Renal cortical epithelial cell (primary cell): ENCODE data around the gene ZMIZ1. TPM values are rescaled to one million over a fixed set of nuclear protein-coding genes. Genes with fewer than 3 reads are reported as not detected.

ENCODE experiments used
- DNase-seq: peaks from one replicate; pipeline ENCODE4 v3.0.0-alpha.2; 2011; ENCODE audit warnings: low read depth
- total RNA-seq: library from RNA; depleted of rRNA; stranded (reverse); fragments of >200 nt; gene quantifications from 2 replicates; pipeline ENCODE4 v1.2.3, GENCODE V29; 2014

The ZMIZ1 gene
- total RNA-seq, 1 donor from 2014 or later, result 45.0 TPM

DNA sequence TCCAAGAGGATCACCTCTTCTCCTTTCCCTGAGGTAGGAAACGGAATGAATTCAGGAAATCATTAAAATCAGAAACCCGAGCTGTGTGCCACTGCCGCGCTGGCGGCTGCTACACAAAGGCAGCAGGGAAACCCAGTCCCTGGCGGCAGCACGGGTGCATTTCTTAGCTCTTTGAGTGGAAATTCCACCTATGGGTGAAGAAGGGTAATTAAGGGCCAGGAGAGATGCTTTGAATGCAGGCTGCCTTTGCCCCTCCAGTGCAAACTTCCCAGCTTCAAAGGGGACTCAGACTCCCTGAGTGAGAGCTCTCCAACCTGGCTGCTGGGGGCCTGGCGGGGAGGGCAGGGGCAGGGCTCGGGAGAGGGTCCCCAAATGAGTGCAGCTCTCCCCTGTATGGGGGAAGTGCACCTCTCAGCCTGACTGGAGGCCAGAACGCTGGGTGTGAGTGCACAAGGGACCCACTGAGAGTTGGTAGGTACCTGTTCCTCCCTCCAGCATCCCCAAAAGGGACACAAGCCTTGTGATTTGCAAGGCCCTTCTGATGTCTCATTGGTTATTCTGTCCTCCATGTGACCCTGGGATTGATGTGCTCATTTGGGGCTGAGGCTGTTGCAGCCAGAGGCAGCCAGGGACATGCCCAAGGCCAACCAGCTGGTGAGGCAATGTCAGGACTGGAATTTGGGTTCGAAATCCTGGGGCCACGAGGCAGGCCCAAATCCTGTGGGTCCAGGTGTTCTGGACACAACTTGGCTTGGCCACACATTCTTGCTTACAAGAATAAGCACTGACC, 16.3 kb upstream of the ZMIZ1 start:
- DNase-seq, result no peak

DNA sequence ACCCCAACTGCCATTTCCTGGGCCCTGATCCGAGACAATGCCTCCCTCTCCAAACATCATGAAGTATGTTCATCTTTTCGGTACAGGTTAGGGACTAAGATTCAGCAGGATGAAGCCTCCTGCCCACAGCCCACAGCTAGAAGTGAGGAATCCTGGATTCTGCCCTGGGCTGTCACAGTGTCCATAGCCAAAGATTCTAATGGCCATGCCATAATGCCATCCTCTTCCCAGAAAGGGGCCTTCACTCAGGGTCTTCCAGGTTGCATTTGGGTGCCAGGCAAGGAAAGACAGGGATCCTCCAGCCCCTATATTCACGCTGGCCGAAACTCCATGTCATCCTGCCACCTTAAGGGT, 15.7 kb upstream of the ZMIZ1 start:
- no peak for DNase-seq

DNA sequence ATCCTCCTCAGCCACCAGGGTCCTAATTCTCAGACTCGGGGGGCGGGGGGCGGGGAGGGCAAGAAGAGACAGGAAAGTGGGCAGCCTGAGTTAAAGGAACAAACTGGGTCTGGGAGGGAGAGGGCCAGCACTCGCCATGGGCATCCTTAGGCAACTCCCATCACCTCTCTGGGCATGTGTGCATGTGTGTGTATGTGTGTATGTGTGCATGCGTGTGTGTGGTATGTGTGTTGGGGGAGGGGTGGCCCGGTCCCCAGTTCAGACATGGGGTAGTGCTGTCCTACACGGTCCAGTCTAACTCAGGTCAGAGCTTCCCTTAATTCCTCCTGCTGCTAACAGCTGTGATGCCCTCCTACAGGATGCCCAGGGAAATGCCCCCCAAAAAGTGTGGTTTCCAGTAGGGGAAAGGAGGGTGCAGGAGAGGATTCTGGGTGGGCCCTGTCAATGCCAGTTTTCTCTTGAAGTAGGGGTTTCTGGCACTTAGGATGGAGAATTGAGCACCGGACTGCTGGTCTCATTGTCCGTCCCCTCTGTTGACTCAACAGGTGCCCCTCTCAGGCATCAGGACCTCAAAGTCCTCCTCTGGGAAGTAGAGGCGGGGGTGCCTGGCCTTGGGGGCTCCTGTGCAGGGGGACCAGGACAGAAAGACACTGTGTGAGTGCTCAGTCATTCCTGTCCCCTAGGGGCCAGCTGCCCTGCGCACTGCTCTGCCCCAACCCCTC, 15.1 kb upstream of the ZMIZ1 start:
- no peak for DNase-seq

DNA sequence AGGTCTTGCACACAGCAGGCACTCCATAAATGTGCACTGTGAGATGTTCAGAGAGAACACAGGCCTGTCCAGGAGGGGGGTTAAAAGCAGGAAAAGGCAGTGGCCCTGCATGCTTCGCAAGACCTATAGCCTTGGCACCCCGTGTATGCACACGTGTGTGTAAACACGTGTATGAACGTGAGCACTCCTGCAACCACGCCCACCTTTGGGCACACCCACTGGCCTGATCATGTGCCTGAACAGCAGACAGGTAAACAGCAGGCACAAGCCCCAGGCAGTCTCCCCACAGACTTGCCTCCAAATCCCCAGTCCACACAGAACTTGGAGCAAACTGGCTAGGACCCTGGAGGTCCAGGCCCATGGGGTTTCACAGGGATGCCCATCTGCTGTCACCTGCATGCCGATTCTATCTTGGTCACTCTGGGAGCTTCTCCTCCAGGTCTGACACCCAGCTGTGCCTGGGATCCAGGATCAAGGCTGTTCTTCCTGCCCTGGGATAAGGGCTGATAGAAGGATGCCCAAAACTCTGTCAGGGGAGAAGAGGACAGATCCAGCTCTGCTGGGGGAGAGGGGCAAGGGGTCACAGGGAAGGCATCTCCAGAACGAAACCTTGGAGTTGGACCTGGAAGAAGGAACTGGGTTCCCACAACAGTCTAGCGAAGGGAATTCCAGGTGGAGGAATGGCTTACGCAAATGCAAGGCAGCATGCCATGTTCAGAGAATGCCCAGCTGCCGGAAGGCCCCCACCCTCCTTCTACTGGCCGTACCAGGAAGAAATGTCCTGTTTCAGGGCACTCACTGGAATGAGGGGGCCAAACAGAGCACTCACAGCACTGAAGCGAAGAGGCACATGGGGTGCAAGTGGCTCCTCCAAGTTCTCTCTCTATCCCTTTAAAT, 14.3 kb upstream of the ZMIZ1 start:
- no peak for DNase-seq

DNA sequence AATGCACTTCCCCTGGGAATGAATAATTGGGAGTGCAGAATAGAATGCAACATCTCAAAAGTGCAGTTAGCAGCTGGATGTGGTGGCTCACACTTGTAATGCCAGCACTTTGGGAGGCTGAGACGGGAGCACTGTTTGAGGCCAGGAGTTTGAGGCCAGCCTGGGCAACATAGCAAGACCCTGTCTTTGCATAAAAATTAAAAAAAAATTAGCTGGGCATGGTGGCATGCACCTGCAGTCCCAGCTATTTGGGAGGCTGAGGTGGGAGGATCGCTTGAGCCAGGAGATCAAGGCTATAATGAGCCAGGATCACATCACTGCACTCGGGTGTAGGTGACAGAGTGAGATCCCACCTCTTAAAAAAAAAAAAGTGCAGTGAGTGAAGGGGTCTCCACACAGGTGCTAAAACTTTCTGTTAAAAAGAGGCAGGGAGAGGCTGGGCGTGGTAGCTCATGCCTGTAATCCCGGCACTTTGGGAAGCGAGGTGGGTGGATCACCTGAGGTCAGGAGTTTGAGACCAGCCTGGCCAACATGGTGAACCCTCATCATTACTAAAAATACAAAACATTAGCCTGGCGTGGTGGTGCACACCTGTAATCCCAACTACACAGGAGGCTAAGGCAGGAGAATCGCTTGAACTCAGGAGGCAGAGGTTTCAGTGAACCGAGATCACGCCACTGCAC, 13.5 kb upstream of the ZMIZ1 start:
- no peak for DNase-seq

DNA sequence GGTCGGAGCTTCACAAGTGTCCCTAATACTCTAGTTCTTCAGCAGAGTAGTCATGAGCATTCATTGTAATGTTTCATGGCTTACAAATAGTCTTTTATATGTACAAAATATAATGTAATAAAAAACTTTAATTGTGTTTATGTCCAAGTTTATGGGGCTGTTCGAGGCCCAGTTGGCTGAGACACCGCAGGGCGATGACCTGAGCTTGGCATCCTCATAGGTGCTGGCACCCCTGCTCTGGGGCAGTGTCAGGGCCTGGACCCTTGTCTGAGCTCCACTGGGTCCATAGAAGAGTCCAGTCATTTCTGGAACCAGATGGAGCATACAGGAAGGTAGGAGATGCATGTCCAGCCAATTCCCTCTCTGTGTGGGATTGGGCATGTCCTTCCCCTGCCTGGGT, 12.9 kb upstream of the ZMIZ1 start:
- DNase-seq, result no peak

DNA sequence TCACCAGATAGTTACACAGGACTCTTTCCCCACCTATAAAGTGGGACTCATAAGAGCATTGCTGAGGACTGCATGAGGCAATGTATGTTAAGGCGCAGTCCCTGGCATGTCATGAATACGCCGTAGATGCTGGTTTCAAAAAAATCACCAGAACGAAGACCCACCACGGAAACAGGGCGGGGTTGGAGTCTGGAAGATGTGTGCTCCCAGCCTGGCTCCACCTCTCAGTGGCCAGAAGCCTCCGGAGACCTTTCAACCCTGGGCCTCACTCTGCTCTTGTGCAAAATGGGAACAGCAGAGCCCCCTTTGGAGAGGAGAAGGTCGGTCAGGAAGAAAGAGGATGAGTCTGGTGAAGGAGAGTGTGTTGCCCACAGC, 12.4 kb upstream of the ZMIZ1 start:
- DNase-seq, result no peak

DNA sequence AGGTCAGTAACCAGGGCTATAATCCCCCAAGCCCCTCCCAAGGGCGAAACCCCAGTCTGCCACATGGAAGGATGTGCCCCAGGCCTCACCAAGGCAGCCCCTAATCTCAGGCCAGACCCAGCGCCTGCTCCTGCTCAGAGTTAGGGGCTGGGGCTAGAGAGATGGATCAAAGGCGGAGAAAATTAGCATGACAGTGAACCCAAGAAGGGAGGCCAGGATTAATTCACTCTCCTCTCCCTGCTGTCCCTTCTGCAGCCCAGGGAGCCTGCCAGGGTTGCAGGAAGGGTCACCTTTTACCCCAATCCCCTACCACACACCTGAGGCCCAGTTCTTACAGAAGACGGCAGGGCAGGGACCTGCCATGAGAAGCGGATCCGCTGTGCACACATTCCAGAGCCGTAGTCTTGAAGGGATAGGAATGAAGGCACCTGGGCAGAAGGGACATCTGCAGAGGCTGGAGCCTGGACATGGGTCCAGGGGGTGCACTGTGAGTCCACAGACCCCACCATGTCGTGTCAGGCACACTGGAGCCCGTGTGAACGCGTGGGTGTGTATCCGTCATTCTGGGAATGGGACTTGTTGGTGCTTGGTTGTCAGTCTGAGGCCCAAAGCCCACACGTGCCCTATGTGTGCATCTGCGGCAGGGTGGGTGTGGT, 11.9 kb upstream of the ZMIZ1 start:
- no peak for DNase-seq

DNA sequence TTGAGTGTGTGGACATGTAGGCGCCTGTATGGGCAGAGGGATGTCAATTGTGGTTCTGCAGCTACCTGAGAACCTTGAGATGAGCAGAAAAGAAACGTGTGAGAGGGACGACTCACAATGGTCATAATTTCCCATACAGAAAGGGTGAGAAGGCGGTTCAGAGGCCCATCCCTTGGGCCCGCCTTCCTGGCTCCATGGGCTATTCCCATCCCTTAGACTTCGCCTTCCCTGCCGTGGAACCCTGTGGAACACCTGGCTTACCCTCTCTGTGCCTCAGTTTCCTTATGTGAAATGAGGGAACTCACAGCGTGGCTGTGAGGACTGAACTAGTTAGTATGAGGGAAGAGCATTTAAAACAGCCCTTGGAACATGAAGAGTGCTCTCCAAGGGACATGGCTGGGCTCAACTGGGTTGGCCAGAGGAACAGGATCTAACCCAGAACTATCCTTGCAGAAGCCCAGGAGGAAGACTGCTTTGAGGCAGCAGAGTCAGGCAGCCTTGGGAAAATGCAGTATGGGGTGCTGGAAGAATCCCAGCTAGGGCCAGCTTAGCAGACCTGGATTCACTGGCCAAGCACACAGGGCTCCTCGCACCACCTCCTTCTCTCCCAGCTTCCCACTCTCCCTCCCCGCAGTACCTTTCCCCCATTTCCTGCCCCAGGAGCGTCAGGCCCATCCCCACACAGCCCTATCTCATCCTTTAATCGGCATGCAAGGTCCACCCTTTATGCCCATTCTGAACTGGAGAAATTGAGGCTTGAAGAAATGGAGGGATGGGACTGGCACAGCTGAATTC, 11.1 kb upstream of the ZMIZ1 start:
- DNase-seq, result no peak

DNA sequence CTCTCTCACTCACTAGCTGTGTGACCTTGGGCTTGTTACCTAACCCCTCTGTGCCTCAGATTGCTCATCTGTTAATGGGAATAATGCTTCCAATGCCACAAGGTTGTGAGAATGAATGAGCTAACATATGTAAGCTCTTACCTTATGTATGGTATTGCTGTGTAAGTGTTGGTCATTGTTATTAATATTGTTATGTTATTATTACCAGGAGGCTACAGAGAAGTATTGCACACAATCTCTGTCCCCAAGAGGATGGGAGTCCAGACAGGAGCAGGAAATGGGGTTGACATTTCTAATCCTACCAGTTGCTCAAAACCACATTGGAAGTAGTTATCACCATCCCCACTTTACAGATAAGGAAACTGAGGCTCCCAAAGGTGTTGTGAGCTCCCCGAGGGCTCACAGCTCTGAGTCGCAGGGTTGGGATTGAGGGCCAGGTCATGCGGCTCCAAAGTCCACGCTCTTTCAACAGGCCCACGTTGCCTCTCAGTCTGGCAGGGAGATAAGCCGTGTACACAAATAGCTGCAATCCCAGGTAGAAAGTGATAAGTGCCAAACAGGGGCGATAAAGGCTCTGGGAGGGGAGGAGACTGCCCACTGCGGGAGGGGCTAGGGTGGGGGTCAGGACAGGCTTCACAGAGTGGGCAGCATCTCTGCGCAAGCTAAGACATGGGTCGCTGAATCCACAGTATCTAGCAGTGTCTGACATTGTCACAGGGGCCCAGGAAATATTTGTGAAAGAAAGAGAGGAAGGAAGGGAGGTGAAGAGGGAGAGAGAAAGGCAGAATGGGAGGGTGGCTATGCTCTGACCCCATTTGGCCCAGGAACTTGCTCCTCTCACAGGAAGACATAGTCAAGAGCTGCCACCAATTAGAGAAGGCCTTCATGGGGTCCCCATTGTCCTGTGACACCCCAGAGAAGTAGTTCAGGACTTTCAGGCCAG, 9.6 kb upstream of the ZMIZ1 start:
- no peak for DNase-seq

DNA sequence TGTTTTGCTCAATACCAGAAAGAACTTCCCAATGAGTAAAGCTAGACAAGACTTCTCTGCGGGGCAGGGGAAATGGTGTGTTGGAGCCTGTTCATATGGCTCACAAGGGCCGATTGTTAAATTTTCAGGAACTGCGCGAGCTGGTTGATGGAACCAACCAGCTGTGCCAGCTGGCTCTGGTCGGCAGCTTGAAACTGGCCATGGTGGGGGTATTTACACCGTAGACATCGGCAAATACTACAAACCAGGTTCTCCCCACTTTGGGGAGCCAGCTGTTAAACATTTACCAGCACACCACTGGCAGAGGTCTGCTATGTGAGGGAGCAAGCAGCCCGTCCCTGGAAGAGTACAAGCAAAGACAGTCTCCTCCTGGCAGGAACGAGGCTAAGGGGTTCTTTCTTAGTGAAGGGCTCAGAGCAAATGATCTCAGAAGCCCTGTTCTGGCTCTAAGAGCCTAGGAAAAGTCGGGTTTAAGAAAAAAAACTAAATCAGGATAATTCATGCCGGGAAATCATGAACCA, 8.8 kb upstream of the ZMIZ1 start:
- no peak for DNase-seq

DNA sequence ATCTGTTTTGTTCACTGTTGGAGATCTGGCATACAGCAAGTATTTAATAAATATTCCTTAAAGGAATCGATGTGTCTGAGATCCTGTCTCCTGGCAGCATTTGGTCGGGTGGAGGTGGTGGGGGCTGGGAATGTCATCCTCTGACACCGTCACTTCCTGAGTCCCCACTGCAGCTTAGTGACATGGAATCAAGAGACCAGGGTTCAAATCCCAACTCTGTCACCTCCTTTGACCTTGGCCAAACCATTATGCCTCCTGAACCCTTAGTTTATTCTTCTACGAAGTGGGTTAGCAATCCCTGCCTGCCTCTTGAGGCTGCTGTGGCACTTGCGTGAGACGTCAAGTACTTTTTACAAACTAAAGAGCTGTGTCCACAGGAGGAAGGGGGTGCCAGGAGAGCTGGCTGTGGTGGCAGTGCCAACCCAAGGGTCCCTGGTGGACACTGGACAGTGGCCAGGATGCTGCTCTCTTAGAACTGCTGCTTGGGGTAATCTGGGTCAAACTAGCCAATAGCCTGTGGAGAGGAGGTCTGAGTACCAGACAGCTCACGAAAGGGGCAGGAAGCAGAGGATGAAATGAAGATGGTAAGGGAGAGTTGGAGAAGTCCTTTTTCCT, 8.0 kb upstream of the ZMIZ1 start:
- no peak for DNase-seq

DNA sequence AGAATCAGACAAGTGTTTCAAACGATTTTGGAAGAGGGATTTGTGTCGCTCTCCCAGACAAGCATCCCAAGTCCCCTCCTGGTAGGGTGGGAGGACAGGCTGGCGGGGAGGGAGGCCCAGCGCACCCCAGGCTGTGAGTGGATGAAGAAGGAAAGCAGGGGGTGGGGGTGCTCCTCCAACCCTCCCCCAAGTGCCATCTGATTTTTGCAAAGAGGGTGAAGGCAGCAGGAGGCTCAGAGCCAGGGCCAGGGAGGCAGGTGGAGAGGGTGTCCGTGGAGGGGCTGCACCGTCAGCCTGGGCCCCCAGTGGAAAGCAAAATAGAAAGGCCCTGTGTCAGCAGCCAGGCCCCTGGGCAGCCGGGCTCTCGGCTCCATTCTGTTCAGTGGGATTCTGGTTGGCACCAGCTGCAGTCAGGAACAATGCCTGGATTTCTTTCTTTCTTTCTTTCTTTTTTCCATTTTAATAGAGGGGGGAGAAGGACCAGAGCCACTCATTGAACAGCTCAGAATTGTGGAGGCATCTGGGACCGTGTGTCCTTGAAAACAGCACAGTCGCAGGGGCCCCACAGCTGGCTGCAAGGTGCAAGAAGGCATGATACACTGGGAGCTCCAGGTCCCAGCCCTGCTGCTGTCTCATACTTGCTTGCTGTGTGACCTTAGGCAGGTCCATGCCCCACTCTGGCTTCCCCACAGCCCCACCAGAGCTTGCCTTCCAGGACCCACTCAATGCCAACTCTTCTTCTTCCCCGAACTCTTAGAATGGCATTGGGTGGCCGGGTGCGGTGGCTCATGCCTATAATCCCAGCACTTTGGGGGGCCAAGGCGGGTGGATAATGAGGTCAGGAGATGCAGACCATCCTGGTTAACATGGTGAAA, 7.1 kb upstream of the ZMIZ1 start:
- DNase-seq, result no peak

DNA sequence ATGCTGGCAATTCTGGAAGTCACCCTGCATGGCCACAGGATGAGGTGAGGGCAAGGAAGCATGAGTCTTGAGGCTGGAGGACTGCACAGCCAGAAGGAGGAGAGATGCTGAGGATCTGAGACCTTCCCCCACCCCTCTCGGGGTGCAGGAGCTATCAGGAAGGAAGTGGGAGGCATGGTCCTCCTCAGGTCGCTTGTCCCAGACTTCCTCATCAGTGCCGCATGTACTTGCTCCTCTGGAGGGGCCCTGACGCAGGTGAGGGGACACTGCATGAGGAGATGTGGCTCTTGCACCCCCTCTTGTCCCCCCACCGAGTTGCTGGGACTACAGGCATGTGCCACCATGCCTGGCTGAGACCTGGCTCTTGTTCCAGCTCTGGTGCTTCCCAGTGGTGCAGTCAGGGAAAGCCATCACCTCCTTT, 5.7 kb upstream of the ZMIZ1 start:
- DNase-seq, result no peak

DNA sequence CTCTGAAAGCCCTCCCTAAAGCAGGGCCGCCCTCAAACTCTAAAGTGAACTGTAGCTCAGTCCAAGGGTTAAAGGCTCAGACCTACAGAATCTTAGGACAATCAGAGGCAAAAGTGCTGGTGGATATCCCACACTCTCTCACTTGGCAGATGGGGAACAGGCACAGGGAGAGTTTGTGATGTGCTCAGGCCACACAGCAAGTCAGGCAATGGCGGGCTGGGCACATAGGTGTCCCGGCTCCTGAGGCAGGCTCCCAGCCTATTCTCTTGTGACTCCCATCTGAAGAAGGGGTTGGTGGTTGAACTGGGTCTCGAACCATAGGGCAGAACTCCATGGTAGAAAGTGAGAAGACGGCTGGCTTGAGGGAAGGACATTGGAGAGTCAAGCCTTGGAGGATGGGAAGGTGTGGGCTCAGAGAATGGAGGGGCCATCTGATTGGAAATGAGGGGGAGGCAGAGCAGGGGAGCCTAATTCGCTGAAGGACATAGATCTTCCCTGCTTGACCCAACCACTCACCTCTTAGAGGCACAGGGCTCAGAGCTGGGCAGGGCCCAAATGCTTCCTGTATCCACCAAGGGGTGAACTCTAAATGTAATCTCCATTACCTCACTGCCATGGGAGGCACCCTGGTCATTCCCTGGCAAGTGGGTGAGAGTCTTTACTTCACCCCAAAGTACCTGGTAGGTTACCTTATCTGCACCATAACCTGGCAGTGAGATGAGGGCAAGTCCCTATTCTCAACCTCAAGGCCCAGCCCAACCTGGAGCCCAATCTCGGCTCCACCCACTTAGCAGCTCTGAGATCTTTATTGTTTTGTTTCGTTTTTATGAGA, 4.9 kb upstream of the ZMIZ1 start:
- no peak for DNase-seq

DNA sequence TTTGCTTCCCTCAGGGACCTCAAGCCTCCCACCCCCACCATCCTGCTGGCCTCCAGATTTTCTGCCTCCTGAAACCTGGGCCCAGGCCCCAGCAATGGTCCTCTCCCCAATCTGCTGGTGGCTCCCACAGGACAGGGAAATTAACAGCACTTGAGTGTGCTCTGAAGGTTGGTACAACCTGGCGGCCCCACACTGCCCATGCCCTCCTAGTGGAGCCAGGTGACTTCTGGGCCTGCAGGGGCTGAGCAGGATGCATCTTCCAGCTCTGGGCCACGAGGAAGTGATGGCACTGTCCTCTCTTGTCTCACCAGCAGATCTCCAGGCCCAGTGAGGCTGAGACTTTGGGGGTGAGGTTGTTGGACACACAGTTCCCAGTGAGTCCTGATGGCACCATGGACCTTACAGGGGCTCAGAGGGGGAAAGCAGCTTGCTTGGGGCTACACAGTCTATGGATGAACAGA, 3.6 kb upstream of the ZMIZ1 start:
- no peak for DNase-seq

DNA sequence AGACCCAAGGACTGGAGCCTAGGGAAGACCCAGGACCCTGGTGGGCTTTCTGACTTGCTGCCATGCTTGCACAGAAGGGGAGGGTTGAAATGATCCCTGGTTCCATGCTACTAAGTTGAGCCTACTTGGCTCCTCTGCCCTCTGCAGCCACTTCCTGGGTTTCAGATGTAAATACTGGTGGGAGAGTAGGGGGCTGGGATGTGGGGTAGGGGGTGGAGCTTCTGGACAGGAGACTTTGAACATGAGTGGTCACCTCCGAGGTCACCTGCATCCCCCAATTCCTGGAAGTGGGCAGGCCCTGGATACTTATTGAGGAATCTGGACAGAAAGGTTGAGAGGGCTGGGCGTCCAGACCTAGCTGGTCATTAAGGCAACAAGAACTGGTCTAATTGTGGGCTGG, 2.9 kb upstream of the ZMIZ1 start:
- no peak for DNase-seq
